Neural progenitor cell (in vitro differentiated cells): ENCODE data around the gene BBIP1. TPM values are rescaled to one million over a fixed set of nuclear protein-coding genes. Genes with fewer than 3 reads are reported as not detected.

ENCODE experiments used
- DNase-seq: peaks from one replicate; pipeline ENCODE4 v3.0.0-alpha.2; 2016; ENCODE audit warnings: low spot score
- H2AFZ ChIP-seq: fragments of 200-600 bp; sonication (generic); replicated peaks from 2 replicates; pipeline ENCODE4 v1.6.1; 2016; ENCODE audit warnings: antibody characterized with exemption
- H3F3A ChIP-seq: fragments of 200-600 bp; sonication (generic); 2 replicates; pipeline ENCODE4 v1.6.1; 2016; ENCODE audit warnings: antibody characterized with exemption, low read depth
- H3K27ac ChIP-seq: fragments of 200-600 bp; sonication (generic); 2 replicates; pipeline ENCODE4 v1.5.1; 2016; ENCODE audit warnings: mild to moderate bottlenecking
- H3K27me3 ChIP-seq: fragments of 200-600 bp; sonication (generic); 2 replicates; pipeline ENCODE4 v1.6.1; 2016; ENCODE audit warnings: mild to moderate bottlenecking, moderate library complexity
- H3K36me3 ChIP-seq: fragments of 200-600 bp; sonication (generic); 2 replicates; pipeline ENCODE4 v1.5.1; 2016
- H3K4me1 ChIP-seq: fragments of 200-600 bp; sonication (generic); 2 replicates; pipeline ENCODE4 v1.6.1; 2016; ENCODE audit warnings: mixed run types
- H3K4me2 ChIP-seq: fragments of 200-600 bp; sonication (generic); 2 replicates; pipeline ENCODE4 v1.6.1; 2016
- H3K4me3 ChIP-seq: fragments of 200-600 bp; sonication (generic); 2 replicates; pipeline ENCODE4 v1.5.1; 2016
- H3K79me2 ChIP-seq: fragments of 200-600 bp; sonication (generic); 2 replicates; pipeline ENCODE4 v1.6.1; 2016; ENCODE audit warnings: low read depth
- H3K9ac ChIP-seq: fragments of 200-600 bp; sonication (generic); 2 replicates; pipeline ENCODE4 v1.6.1; 2016
- H3K9me3 ChIP-seq: fragments of 200-600 bp; sonication (generic); 2 replicates; pipeline ENCODE4 v1.5.1; 2016; ENCODE audit warnings: low read depth
- H4K20me1 ChIP-seq: fragments of 200-600 bp; sonication (generic); 2 replicates; pipeline ENCODE4 v1.6.1; 2016; ENCODE audit warnings: low read depth
- H3K27ac Mint-ChIP-seq: 3 replicates; pipeline ENCODE4 v1.8.0; 2021; ENCODE audit warnings: mixed read lengths
- H3K27me3 Mint-ChIP-seq: 2 replicates; pipeline ENCODE4 v1.8.0; 2022; ENCODE audit warnings: low read depth, mild to moderate bottlenecking, inconsistent platforms, moderate library complexity, mixed read lengths; ENCODE audit not compliant: insufficient read depth
- H3K36me3 Mint-ChIP-seq: 3 replicates; pipeline ENCODE4 v1.8.0; 2021; ENCODE audit warnings: mixed read lengths
- H3K4me1 Mint-ChIP-seq: 3 replicates; pipeline ENCODE4 v1.8.0; 2021; ENCODE audit warnings: mixed read lengths
- H3K4me3 Mint-ChIP-seq: 3 replicates; pipeline ENCODE4 v1.8.0; 2021; ENCODE audit warnings: mild to moderate bottlenecking, moderate library complexity, mixed read lengths
- H3K9me3 Mint-ChIP-seq: 3 replicates; pipeline ENCODE4 v1.8.0; 2020; ENCODE audit warnings: mixed read lengths
- EZH2 ChIP-seq: fragments of 200-600 bp; sonication (generic); IDR thresholded peaks from 2 replicates; pipeline ENCODE4 v1.6.1; 2017; ENCODE audit warnings: antibody characterized with exemption, mild to moderate bottlenecking, moderate library complexity
- EZH2phosphoT487 ChIP-seq: fragments of 200-600 bp; sonication (generic); IDR thresholded peaks from 2 replicates; pipeline ENCODE4 v1.6.1; 2017; ENCODE audit warnings: antibody characterized with exemption
- total RNA-seq: library from RNA; depleted of rRNA; stranded (reverse); fragments of >200 nt; gene quantifications from 2 replicates; pipeline ENCODE4 v1.2.3, GENCODE V29; 2015; ENCODE audit warnings: low replicate concordance
- TF ChIP-seq, protein P1 (sequence below): fragments of 200-600 bp; sonication (generic); IDR thresholded peaks from 2 replicates; pipeline ENCODE4 v1.5.1; 2017; ENCODE audit warnings: antibody characterized with exemption, mild to moderate bottlenecking

Gene BBIP1
- total RNA-seq, 1 donor from 2014 or later = 58.4 TPM

GRCh38 chr10:110939419-110939818 is 20.4 kb upstream of the BBIP1 start:
- no peaks in the 10 kb centered on the region for H3K9me3 ChIP-seq
- no peak overlapping the region for H3K4me3 Mint-ChIP-seq
- no peaks in the 10 kb centered on the region for H3K4me1 Mint-ChIP-seq
- TF ChIP-seq, protein P1, sequence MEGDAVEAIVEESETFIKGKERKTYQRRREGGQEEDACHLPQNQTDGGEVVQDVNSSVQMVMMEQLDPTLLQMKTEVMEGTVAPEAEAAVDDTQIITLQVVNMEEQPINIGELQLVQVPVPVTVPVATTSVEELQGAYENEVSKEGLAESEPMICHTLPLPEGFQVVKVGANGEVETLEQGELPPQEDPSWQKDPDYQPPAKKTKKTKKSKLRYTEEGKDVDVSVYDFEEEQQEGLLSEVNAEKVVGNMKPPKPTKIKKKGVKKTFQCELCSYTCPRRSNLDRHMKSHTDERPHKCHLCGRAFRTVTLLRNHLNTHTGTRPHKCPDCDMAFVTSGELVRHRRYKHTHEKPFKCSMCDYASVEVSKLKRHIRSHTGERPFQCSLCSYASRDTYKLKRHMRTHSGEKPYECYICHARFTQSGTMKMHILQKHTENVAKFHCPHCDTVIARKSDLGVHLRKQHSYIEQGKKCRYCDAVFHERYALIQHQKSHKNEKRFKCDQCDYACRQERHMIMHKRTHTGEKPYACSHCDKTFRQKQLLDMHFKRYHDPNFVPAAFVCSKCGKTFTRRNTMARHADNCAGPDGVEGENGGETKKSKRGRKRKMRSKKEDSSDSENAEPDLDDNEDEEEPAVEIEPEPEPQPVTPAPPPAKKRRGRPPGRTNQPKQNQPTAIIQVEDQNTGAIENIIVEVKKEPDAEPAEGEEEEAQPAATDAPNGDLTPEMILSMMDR = no peak
- TF ChIP-seq EZH2 (no peak), EZH2phosphoT487 (no peak)
- H3K36me3 ChIP-seq = no peaks in the 10 kb centered on the region
- no peak overlapping the region for H3K27ac Mint-ChIP-seq
- H3K4me2 ChIP-seq = no peak overlapping the region
- DNase-seq = no peak
- no peak overlapping the region for H3K4me3 ChIP-seq
- H3K79me2 ChIP-seq = peaks cover 100% of the 10 kb centered on the region
- no peak overlapping the region for H3K9ac ChIP-seq
- no peak overlapping the region for H2AFZ ChIP-seq
- H3K9me3 Mint-ChIP-seq = peaks cover 27% of the 10 kb centered on the region
- no peak overlapping the region for H3K27ac ChIP-seq
- H4K20me1 ChIP-seq = peaks cover 22% of the 10 kb centered on the region
- H3F3A ChIP-seq = no peaks in the 10 kb centered on the region
- no peaks in the 10 kb centered on the region for H3K4me1 ChIP-seq
- peaks cover 45% of the 10 kb centered on the region for H3K36me3 Mint-ChIP-seq
- H3K27me3 ChIP-seq = no peaks in the 10 kb centered on the region
- no peaks in the 10 kb centered on the region for H3K27me3 Mint-ChIP-seq

GRCh38 chr10:110936757-110937156 is 17.8 kb upstream of the BBIP1 start:
- Mint-ChIP-seq H3K27me3 (no peaks in the 10 kb centered on the region), H3K27ac (no peak overlapping the region), H3K36me3 (peaks cover 23% of the 10 kb centered on the region), H3K9me3 (peaks cover 5% of the 10 kb centered on the region), H3K4me1 (no peaks in the 10 kb centered on the region), H3K4me3 (no peak overlapping the region)
- Histone ChIP-seq H3K4me2 (no peak overlapping the region), H2AFZ (no peak overlapping the region), H3K9ac (no peak overlapping the region), H3K79me2 (peaks cover 100% of the 10 kb centered on the region), H3K27ac (no peak overlapping the region), H3K4me1 (no peaks in the 10 kb centered on the region), H3K9me3 (no peaks in the 10 kb centered on the region), H3K4me3 (no peak overlapping the region), H4K20me1 (peaks cover 46% of the 10 kb centered on the region), H3K27me3 (no peaks in the 10 kb centered on the region), H3K36me3 (no peaks in the 10 kb centered on the region), H3F3A (no peaks in the 10 kb centered on the region)
- TF ChIP-seq EZH2phosphoT487 (no peak), EZH2 (no peak)
- TF ChIP-seq, protein P1 = no peak
- DNase-seq = no peak

GRCh38 chr10:110932505-110933180 is 13.7 kb upstream of the BBIP1 start:
- Mint-ChIP-seq H3K27ac (no peak overlapping the region), H3K4me3 (no peak overlapping the region), H3K4me1 (no peaks in the 10 kb centered on the region), H3K9me3 (no peaks in the 10 kb centered on the region), H3K27me3 (no peaks in the 10 kb centered on the region), H3K36me3 (peaks cover 12% of the 10 kb centered on the region)
- Histone ChIP-seq H3K79me2 (peaks cover 100% of the 10 kb centered on the region), H3K36me3 (no peaks in the 10 kb centered on the region), H3K9me3 (no peaks in the 10 kb centered on the region), H4K20me1 (peaks cover 71% of the 10 kb centered on the region), H3K4me2 (no peak overlapping the region), H2AFZ (no peak overlapping the region), H3F3A (no peaks in the 10 kb centered on the region), H3K9ac (no peak overlapping the region), H3K4me1 (peaks cover 7% of the 10 kb centered on the region), H3K27me3 (no peaks in the 10 kb centered on the region), H3K4me3 (no peak overlapping the region), H3K27ac (no peak overlapping the region)
- no peak for DNase-seq
- TF ChIP-seq, protein P1 = no peak
- TF ChIP-seq EZH2 (no peak), EZH2phosphoT487 (no peak)
